HepG2 (cell line): ENCODE measurements around the gene HERC5. TPM values are rescaled to one million over a fixed set of nuclear protein-coding genes. Genes with fewer than 3 reads are reported as not detected.

Experiments used
- AKNA ChIP-seq: sonication (generic); formaldehyde crosslinking; IDR thresholded peaks from 2 replicates; pipeline ENCODE4 v1.4.0; 2020; ENCODE audit warnings: missing genetic modification reagents, borderline replicate concordance
- ATF2 ChIP-seq: sonication (generic); formaldehyde crosslinking; IDR thresholded peaks from 2 replicates; pipeline ENCODE4 v1.4.0; 2020; ENCODE audit warnings: missing genetic modification reagents
- CENPBD1 ChIP-seq: sonication (generic); formaldehyde crosslinking; IDR thresholded peaks from 2 replicates; pipeline ENCODE4 v1.8.0; 2022; ENCODE audit warnings: missing genetic modification reagents, low read depth, mild to moderate bottlenecking, borderline replicate concordance
- HNF4A ChIP-seq: sonication (generic); formaldehyde crosslinking; IDR thresholded peaks from 2 replicates; pipeline ENCODE4 v1.4.0; 2020; ENCODE audit warnings: missing genetic modification reagents
- RFX3 ChIP-seq: IDR thresholded peaks from 2 replicates; pipeline ENCODE4 v1.6.1; 2016; ENCODE audit warnings: missing biosample characterization, missing genetic modification reagents
- ZNF143 ChIP-seq: sonication (generic); formaldehyde crosslinking; IDR thresholded peaks from 2 replicates; pipeline ENCODE4 v1.4.0; 2020; ENCODE audit warnings: missing genetic modification reagents
- ZNF512B ChIP-seq: sonication (generic); formaldehyde crosslinking; IDR thresholded peaks from 2 replicates; pipeline ENCODE4 v1.5.1; 2020; ENCODE audit warnings: missing genetic modification reagents, mild to moderate bottlenecking, borderline replicate concordance
- polyA plus RNA-seq, 8 experiments: library from polyadenylated mRNA; depleted of rRNA in 3 of 8; stranded (reverse) in 7 of 8; unstranded in 1 of 8; fragments of >200 nt; fragmentation: Illumina TruSeq in 4 of 8; extraction: Trizol in 4 of 8; gene quantifications; 2 replicates each; pipeline versions ENCODE4 v1.2.1 to v1.2.3, GENCODE V29; 2011 to 2016; ENCODE audit warnings: low read depth in 4 of 8, missing spikeins in 1 of 8, mixed read lengths in 1 of 8; ENCODE audit not compliant: insufficient read depth in 1 of 8
- total RNA-seq, 5 experiments: library from RNA; depleted of rRNA; stranded (reverse); fragments of >200 nt; fragmentation: Illumina TruSeq; extraction: Trizol; gene quantifications; 2 replicates each; pipeline ENCODE4 v1.2.3, GENCODE V29; 2016; ENCODE audit warnings: low read depth in 1 of 5

The HERC5 gene
- total and polyA plus RNA-seq, 2 of the 13 experiments (the other 11 are each of a cell fraction or from before 2014, with no cell fraction given): 0.13 to 0.33 TPM

- TF ChIP-seq CENPBD1 (CRISPR knock-in tag) (no peak), HNF4A (CRISPR knock-in tag) (no peak), AKNA (no peak), ZNF512B (CRISPR knock-in tag) (no peak), ATF2 (CRISPR knock-in tag) (no peak), RFX3 (CRISPR knock-in tag) (no peak), ZNF143 (CRISPR knock-in tag) (no peak)
These were observed 10.5 kb downstream of the HERC5 start (continued) for GRCh38 chr4:88467392-88467791.
